ENCODE measurements around the gene GALNS. TPM values are rescaled to one million over a fixed set of nuclear protein-coding genes. Genes with fewer than 3 reads are reported as not detected.
A peak's percentile ranks its signal among the peaks of the same experiment; 100 is the strongest.

Gene GALNS
- total and polyA plus RNA-seq, 2 donors (not counting 1 experiment from before 2014, with no cell fraction given): 10.6 to 29.6 TPM

DNA sequence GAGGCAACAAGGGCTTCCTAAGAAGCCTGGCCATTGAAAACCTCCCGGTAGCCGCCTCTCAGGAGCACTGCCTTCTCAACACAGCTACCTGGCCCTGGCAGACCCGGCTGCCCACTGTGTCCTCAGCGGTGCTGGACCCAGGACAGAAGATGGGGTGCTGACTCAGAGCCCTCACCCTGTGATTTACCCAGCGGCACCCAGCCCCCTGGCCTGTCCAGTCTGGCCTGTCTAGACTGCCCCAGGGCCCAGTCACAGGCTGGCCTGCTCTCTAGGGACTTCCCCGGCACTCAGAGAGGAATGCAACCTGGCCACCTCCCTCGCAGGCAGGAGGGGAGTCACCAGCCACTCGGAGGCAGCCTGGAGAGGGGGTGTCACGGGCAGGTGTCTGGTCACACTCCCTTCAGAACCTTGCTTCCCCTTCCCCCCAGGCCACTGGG lies 91.8 kb downstream of the GALNS start:
- Histone ChIP-seq H3K9me3 (ENCODE audit: control insufficient read depth, insufficient read depth, low read depth, low read length) (no peaks in the 10 kb centered on the region), H4K20me1 (ENCODE audit: control insufficient read depth, extremely low read depth, insufficient read depth, low read length) (no peaks in the 10 kb centered on the region), H3K9ac (ENCODE audit: insufficient read depth, low read length) (no peak overlapping the region), H3K27ac (ENCODE audit: insufficient read depth, low read length) (no peak overlapping the region), H3K79me2 (ENCODE audit: control insufficient read depth, insufficient read depth, low read length) (peaks cover 97% of the 10 kb centered on the region), H3K36me3 (ENCODE audit: control insufficient read depth, insufficient read depth, low read length) (peaks cover 5% of the 10 kb centered on the region), H3K4me3 (replicated peaks in 1 of 4; ENCODE audit: control extremely low read depth in 1 of 4, insufficient read depth in 1 of 4, low read depth in 3 of 4, low read length in 4 of 4) (no peak overlapping the region), H3K27me3 (ENCODE audit: control insufficient read depth, insufficient read depth, low read length) (no peaks in the 10 kb centered on the region), H2AFZ (ENCODE audit: low read length) (no peak overlapping the region), H3K4me2 (ENCODE audit: extremely low read depth, insufficient read depth, low read length) (no peak overlapping the region), H3K4me1 (ENCODE audit: control insufficient read depth, extremely low read depth, insufficient read depth, low read length) (peaks cover 21% of the 10 kb centered on the region)
- peak in 1 of 2 donors; percentile 66 for DNase-seq (ENCODE audit: low read depth in 2 of 2)
- TF ChIP-seq, protein P1, sequence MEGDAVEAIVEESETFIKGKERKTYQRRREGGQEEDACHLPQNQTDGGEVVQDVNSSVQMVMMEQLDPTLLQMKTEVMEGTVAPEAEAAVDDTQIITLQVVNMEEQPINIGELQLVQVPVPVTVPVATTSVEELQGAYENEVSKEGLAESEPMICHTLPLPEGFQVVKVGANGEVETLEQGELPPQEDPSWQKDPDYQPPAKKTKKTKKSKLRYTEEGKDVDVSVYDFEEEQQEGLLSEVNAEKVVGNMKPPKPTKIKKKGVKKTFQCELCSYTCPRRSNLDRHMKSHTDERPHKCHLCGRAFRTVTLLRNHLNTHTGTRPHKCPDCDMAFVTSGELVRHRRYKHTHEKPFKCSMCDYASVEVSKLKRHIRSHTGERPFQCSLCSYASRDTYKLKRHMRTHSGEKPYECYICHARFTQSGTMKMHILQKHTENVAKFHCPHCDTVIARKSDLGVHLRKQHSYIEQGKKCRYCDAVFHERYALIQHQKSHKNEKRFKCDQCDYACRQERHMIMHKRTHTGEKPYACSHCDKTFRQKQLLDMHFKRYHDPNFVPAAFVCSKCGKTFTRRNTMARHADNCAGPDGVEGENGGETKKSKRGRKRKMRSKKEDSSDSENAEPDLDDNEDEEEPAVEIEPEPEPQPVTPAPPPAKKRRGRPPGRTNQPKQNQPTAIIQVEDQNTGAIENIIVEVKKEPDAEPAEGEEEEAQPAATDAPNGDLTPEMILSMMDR (conservative IDR thresholded peaks at IDR 0.05 in 1 of 2, IDR thresholded peaks at IDR 0.05 in 1 of 2; ENCODE audit: low read depth in 1 of 2, low read length in 2 of 2): no peak
- no peak for TF ChIP-seq EZH2 (IDR thresholded peaks at IDR 0.05; ENCODE audit: low read length, missing control alignments)

DNA sequence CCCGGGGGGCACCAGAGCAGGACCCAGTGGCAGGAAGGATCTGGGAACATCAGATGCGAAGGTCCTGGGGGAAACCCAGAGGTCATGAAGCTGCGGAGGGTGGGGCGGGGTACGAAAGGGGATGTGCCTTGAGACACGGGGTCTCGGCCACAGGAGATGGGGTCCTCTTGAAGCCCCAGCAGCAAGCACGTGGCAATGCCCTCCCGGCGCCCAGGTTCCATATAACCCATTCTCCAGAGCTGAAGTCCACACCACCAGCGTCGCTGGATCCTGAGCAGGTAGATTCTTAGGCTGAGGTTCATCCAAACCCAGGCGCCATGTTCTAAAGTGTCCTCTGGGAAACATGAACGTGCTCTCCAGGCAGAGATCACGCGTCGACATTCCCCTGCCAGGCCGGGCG lies 92.7 kb downstream of the GALNS start:
- DNase-seq (ENCODE audit: low read depth in 2 of 2): no peak
- Histone ChIP-seq H3K9me3 (ENCODE audit: control insufficient read depth, insufficient read depth, low read depth, low read length) (no peaks in the 10 kb centered on the region), H2AFZ (ENCODE audit: low read length) (no peak overlapping the region), H3K4me1 (ENCODE audit: control insufficient read depth, extremely low read depth, insufficient read depth, low read length) (peaks cover 26% of the 10 kb centered on the region), H3K27ac (ENCODE audit: insufficient read depth, low read length) (no peak overlapping the region), H3K9ac (ENCODE audit: insufficient read depth, low read length) (no peak overlapping the region), H3K79me2 (ENCODE audit: control insufficient read depth, insufficient read depth, low read length) (peaks cover 97% of the 10 kb centered on the region), H3K27me3 (ENCODE audit: control insufficient read depth, insufficient read depth, low read length) (no peaks in the 10 kb centered on the region), H3K4me2 (ENCODE audit: extremely low read depth, insufficient read depth, low read length) (no peak overlapping the region), H3K4me3 (replicated peaks in 1 of 4; ENCODE audit: control extremely low read depth in 1 of 4, insufficient read depth in 1 of 4, low read depth in 3 of 4, low read length in 4 of 4) (no peak overlapping the region), H3K36me3 (ENCODE audit: control insufficient read depth, insufficient read depth, low read length) (peaks cover 5% of the 10 kb centered on the region), H4K20me1 (ENCODE audit: control insufficient read depth, extremely low read depth, insufficient read depth, low read length) (no peaks in the 10 kb centered on the region)
- no peak for TF ChIP-seq EZH2 (IDR thresholded peaks at IDR 0.05; ENCODE audit: low read length, missing control alignments)
- TF ChIP-seq, protein P1 (conservative IDR thresholded peaks at IDR 0.05 in 1 of 2, IDR thresholded peaks at IDR 0.05 in 1 of 2; ENCODE audit: low read depth in 1 of 2, low read length in 2 of 2): no peak

Other genes starting within 250 kb of the GALNS start
- not detected in 2 replicates for gene IL17C, start 218.4 kb downstream of the GALNS start, total RNA-seq
- gene IL17C, start 218.4 kb downstream of the GALNS start, polyA plus RNA-seq: not detected in 2 replicates
- 124 and 130 TPM in 2 replicates for gene CYBA, start 205.9 kb downstream of the GALNS start, total RNA-seq
- gene CYBA, start 205.9 kb downstream of the GALNS start, polyA plus RNA-seq: 30.8 and 74.7 TPM in 2 replicates
- gene MVD, start 193.9 kb downstream of the GALNS start, total RNA-seq: 60.1 and 204 TPM in 2 replicates
- gene MVD, start 193.9 kb downstream of the GALNS start, polyA plus RNA-seq: 35.9 and 43.4 TPM in 2 replicates
- under 0.01 and 0.17 TPM in 2 replicates for gene SNAI3, start 170.4 kb downstream of the GALNS start, total RNA-seq
- gene SNAI3, start 170.4 kb downstream of the GALNS start, polyA plus RNA-seq: 0.03 TPM in 1 of 2 replicates, not detected in the other
- gene RNF166, start 150.5 kb downstream of the GALNS start, total RNA-seq: 9.7 and 13.6 TPM in 2 replicates
- gene RNF166, start 150.5 kb downstream of the GALNS start, polyA plus RNA-seq: 6.6 and 8.2 TPM in 2 replicates
- 11.9 and 13.4 TPM in 2 replicates for gene CTU2, start 150.4 kb downstream of the GALNS start, total RNA-seq
- 7.6 and 8.1 TPM in 2 replicates for gene CTU2, start 150.4 kb downstream of the GALNS start, polyA plus RNA-seq
- gene PIEZO1, start 71.7 kb downstream of the GALNS start, total RNA-seq: 135 and 313 TPM in 2 replicates
- gene PIEZO1, start 71.7 kb downstream of the GALNS start, polyA plus RNA-seq: 94.5 and 126 TPM in 2 replicates
- 0.77 and 3.6 TPM in 2 replicates for gene CDT1, start 53.2 kb downstream of the GALNS start, total RNA-seq
- gene CDT1, start 53.2 kb downstream of the GALNS start, polyA plus RNA-seq: 1.3 and 4.5 TPM in 2 replicates
- gene APRT, start 45.0 kb downstream of the GALNS start, total RNA-seq: 50.3 and 95.6 TPM in 2 replicates
- gene APRT, start 45.0 kb downstream of the GALNS start, polyA plus RNA-seq: 39.2 and 57.6 TPM in 2 replicates
- 46.5 and 47.7 TPM in 2 replicates for gene TRAPPC2L, start 180 bp upstream of the GALNS start, total RNA-seq
- 63.7 and 78.6 TPM in 2 replicates for gene TRAPPC2L, start 180 bp upstream of the GALNS start, polyA plus RNA-seq
- gene PABPN1L, start 9.7 kb upstream of the GALNS start, total RNA-seq: not detected in 2 replicates
- gene PABPN1L, start 9.7 kb upstream of the GALNS start, polyA plus RNA-seq: not detected in 2 replicates
- under 0.01 TPM in 2 replicates for gene CBFA2T3, start 120.3 kb upstream of the GALNS start, total RNA-seq
- 0.05 TPM in 1 of 2 replicates, not detected in the other for gene CBFA2T3, start 120.3 kb upstream of the GALNS start, polyA plus RNA-seq
- gene ACSF3, start 236.9 kb upstream of the GALNS start, total RNA-seq: 20.5 and 23.1 TPM in 2 replicates
- 7.9 and 9.2 TPM in 2 replicates for gene ACSF3, start 236.9 kb upstream of the GALNS start, polyA plus RNA-seq